GM18907 (cell line): ENCODE results near the gene BOC.

ENCODE experiments used
- ATAC-seq: cut with Tn5 transposase; IDR thresholded peaks from one replicate; pipeline ENCODE4 v1.9.1; 2021; ENCODE audit warnings: mild to moderate bottlenecking, moderate library complexity; ENCODE audit not compliant: unreplicated experiment

Gene BOC

GRCh38 chr3:113185194-113185835 is 26.0 kb upstream of the BOC start:
- ATAC-seq = no peak

GRCh38 chr3:113186566-113186965 is 24.8 kb upstream of the BOC start:
- ATAC-seq = no peak

GRCh38 chr3:113193288-113193687 is 18.1 kb upstream of the BOC start:
- ATAC-seq = no peak

GRCh38 chr3:113193719-113194118 is 17.6 kb upstream of the BOC start:
- no peak for ATAC-seq

GRCh38 chr3:113194823-113195401 is 16.4 kb upstream of the BOC start:
- ATAC-seq = no peak

GRCh38 chr3:113200351-113200750 is 11.0 kb upstream of the BOC start:
- ATAC-seq = no peak

- ATAC-seq = no peak
Observed at GRCh38 chr3:113200946-113201345, 10.4 kb upstream of the BOC start.

- ATAC-seq = no peak
Observed at GRCh38 chr3:113204371-113204770, 7.0 kb upstream of the BOC start.

- no peak for ATAC-seq
Observed at GRCh38 chr3:113205481-113205880, 5.9 kb upstream of the BOC start.

- ATAC-seq = no peak
Observed at GRCh38 chr3:113210604-113211329, 590 bp upstream of the BOC start.

GRCh38 chr3:113212150-113212843 is 940 bp downstream of the BOC start:
- ATAC-seq = no peak

- no peak for ATAC-seq
Observed at GRCh38 chr3:113212844-113213375, 1.6 kb downstream of the BOC start.

- no peak for ATAC-seq
Observed at GRCh38 chr3:113213896-113214587, 2.7 kb downstream of the BOC start.

- ATAC-seq = no peak
Observed at GRCh38 chr3:113214917-113215595, 3.7 kb downstream of the BOC start.

GRCh38 chr3:113216393-113216792 is 5.0 kb downstream of the BOC start:
- no peak for ATAC-seq

GRCh38 chr3:113218011-113218680 is 6.8 kb downstream of the BOC start:
- no peak for ATAC-seq

GRCh38 chr3:113218681-113219045 is 7.3 kb downstream of the BOC start:
- ATAC-seq = no peak

GRCh38 chr3:113219605-113220300 is 8.4 kb downstream of the BOC start:
- ATAC-seq = no peak

GRCh38 chr3:113220721-113221120 is 9.4 kb downstream of the BOC start:
- ATAC-seq = no peak
